HEK293T (cell line): ENCODE results near the gene PPP6R2.

ENCODE experiments used
- CTCF ChIA-PET: fragments of 350-600 bp; formaldehyde crosslinking; extraction: SDS; loops from one replicate; lab custom pipeline; 2021; ENCODE audit warnings: antibody characterized with exemption, inconsistent platforms; lab: Yijun Ruan, JAX
- POLR2A ChIA-PET: fragments of 350-600 bp; formaldehyde crosslinking; extraction: SDS; loops from one replicate; lab custom pipeline; 2020; ENCODE audit warnings: antibody characterized with exemption, inconsistent platforms; lab: Yijun Ruan, JAX
- DNase-seq: peaks from one replicate; pipeline ENCODE4 v3.0.0; 2012; ENCODE audit warnings: mixed read lengths; ENCODE audit errors: extremely low spot score
- ARNT ChIP-seq: fragments of 450-650 bp; IDR thresholded peaks from 2 replicates; pipeline ENCODE4 v1.6.1; 2017; ENCODE audit warnings: mild to moderate bottlenecking
- BHLHE40 ChIP-seq: fragments of 450-650 bp; IDR thresholded peaks from 2 replicates; pipeline ENCODE4 v1.6.1; 2016; ENCODE audit warnings: mild to moderate bottlenecking, moderate library complexity, borderline replicate concordance
- CTBP1 ChIP-seq: fragments of 450-650 bp; IDR thresholded peaks from 2 replicates; pipeline ENCODE4 v1.6.1; 2016; ENCODE audit warnings: borderline replicate concordance
- ELF4 ChIP-seq: fragments of 450-650 bp; IDR thresholded peaks from 2 replicates; pipeline ENCODE4 v1.6.1; 2017; ENCODE audit warnings: antibody characterized with exemption
- FOXA1 ChIP-seq: fragments of 450-650 bp; IDR thresholded peaks from 2 replicates; pipeline ENCODE4 v1.6.1; 2016; ENCODE audit warnings: mild to moderate bottlenecking
- FOXK2 ChIP-seq: fragments of 450-650 bp; IDR thresholded peaks from 2 replicates; pipeline ENCODE4 v1.6.1; 2016; ENCODE audit warnings: mild to moderate bottlenecking
- FOXM1 ChIP-seq: fragments of 450-650 bp; IDR thresholded peaks from 2 replicates; pipeline ENCODE4 v1.6.1; 2017; ENCODE audit warnings: mild to moderate bottlenecking, borderline replicate concordance
- HDGF ChIP-seq: fragments of 450-650 bp; IDR thresholded peaks from 2 replicates; pipeline ENCODE4 v1.6.1; 2017; ENCODE audit warnings: antibody characterized with exemption, borderline replicate concordance
- L3MBTL2 ChIP-seq: fragments of 450-650 bp; conservative IDR thresholded peaks from 2 replicates; pipeline ENCODE4 v1.6.1; 2016; ENCODE audit warnings: mild to moderate bottlenecking
- LEF1 ChIP-seq: fragments of 450-650 bp; IDR thresholded peaks from 2 replicates; pipeline ENCODE4 v1.6.1; 2017; ENCODE audit warnings: mild to moderate bottlenecking, borderline replicate concordance
- NFRKB ChIP-seq: fragments of 450-650 bp; IDR thresholded peaks from 2 replicates; pipeline ENCODE4 v1.6.1; 2016; ENCODE audit warnings: mild to moderate bottlenecking, moderate library complexity
- SP1 ChIP-seq: fragments of 450-650 bp; IDR thresholded peaks from 2 replicates; pipeline ENCODE4 v1.6.1; 2017
- SUZ12 ChIP-seq: fragments of 450-650 bp; IDR thresholded peaks from 2 replicates; pipeline ENCODE4 v1.6.1; 2016; ENCODE audit warnings: mild to moderate bottlenecking
- TARDBP ChIP-seq: fragments of 450-650 bp; IDR thresholded peaks from 2 replicates; pipeline ENCODE4 v1.6.1; 2016
- ZNF384 ChIP-seq: fragments of 450-650 bp; IDR thresholded peaks from 2 replicates; pipeline ENCODE4 v1.6.1; 2016
- TF ChIP-seq, protein P1 (sequence below): fragments of 450-650 bp; IDR thresholded peaks from 2 replicates; pipeline ENCODE4 v1.6.1; 2016

The PPP6R2 gene

DNA sequence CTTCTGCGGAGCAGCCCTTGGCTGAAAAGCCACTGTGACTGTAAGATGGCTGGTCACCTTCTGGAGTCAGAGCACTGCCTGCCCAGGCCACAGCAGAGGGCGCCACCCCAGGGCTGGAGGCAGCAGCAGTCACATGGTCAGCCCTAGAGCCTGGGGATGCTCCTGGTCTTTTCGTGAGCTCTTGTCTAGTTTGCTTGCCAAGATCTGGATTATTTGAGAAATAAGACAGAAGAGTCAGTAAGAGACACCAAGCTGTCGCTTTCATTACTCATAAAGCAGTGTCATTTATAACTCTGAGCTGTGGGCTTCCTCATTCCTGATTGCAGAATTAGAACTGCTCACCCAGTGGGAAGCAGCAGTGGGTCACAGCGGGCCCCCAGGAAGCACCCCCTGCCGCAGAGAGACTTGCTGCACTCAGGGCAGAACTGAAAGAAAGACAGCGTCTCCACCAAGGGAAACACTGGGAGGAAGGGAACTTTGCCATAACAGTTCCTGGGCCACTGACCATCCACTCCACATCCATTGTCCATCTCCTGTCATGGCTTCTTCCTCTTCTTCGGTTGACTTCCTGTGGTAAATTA lies 56.7 kb downstream of the PPP6R2 start:
- CTCF ChIA-PET: interaction anchor here (0.5 to 2.5 kb wide), 5 partner anchors 8 to 234 kb away, joined by 3 to 11 read pairs (median 4); no protein-coding TSS in a partner anchor
- POLR2A ChIA-PET: no interaction called here
- DNase-seq: peak; percentile 54
- TF ChIP-seq, protein P1, sequence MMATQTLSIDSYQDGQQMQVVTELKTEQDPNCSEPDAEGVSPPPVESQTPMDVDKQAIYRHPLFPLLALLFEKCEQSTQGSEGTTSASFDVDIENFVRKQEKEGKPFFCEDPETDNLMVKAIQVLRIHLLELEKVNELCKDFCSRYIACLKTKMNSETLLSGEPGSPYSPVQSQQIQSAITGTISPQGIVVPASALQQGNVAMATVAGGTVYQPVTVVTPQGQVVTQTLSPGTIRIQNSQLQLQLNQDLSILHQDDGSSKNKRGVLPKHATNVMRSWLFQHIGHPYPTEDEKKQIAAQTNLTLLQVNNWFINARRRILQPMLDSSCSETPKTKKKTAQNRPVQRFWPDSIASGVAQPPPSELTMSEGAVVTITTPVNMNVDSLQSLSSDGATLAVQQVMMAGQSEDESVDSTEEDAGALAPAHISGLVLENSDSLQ: no peak
- no peak for TF ChIP-seq BHLHE40
- TF ChIP-seq FOXM1: no peak
- TF ChIP-seq ELF4: no peak
- TF ChIP-seq L3MBTL2: no peak
- no peak for TF ChIP-seq CTBP1
- TF ChIP-seq NFRKB: no peak
- no peak for TF ChIP-seq LEF1
- TF ChIP-seq ARNT: no peak
- no peak for TF ChIP-seq SUZ12
- TF ChIP-seq FOXA1: no peak
- TF ChIP-seq HDGF: no peak
- no peak for TF ChIP-seq FOXK2
- no peak for TF ChIP-seq TARDBP
- no peak for TF ChIP-seq ZNF384
- no peak for TF ChIP-seq SP1

DNA sequence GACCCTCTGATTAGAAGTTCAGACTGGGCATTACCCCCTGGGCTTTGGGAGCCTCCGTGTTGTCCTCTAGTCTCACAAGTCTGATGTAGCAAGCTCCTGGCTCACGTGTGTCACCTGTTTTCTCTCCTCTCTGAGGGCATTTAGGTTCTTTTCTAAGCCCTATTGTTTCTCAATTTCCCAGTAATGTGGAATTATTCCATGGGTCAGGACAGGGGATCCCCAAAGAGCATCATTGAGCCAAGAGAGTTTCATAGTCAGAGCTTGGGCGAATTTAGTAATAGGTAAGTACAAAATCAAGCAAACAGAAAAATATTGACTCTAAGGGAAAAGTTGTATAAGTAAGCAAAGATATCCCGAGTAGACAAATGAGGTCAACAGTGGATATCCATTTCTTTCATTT lies 57.3 kb downstream of the PPP6R2 start:
- ChIA-PET POLR2A (no interaction called here), CTCF (interaction anchor here (0.5 to 2.5 kb wide), 4 partner anchors 12 to 233 kb away, joined by 3 to 11 read pairs (median 4); no protein-coding TSS in a partner anchor)
- TF ChIP-seq NFRKB (no peak), CTBP1 (no peak), L3MBTL2 (no peak), FOXK2 (no peak), FOXM1 (no peak)
- DNase-seq: no peak

DNA sequence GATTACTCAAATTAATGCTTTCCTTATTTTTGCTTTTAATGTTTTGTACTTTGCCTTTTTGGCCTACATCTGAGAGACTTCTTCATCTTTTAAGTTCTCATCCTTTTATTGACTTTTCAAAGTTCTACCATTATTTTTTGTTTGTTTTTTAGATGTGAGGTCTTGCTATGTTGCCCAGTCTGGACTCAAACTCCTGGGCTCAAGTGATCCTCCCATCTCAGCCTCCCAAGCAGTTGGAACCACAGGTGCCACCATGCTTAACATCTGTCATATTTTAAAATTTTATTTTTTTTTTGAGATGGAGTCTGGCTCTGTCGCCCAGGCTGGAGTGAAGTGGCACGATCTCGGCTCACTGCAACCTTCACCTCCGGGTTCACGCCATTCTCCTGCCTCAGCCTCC lies 57.8 kb downstream of the PPP6R2 start:
- ChIA-PET CTCF (interaction anchor here (2.5 kb wide), 1 partner anchor 13 kb away, joined by 11 read pairs; no protein-coding TSS in a partner anchor), POLR2A (no interaction called here)
- no peak for TF ChIP-seq ZNF384
- DNase-seq: no peak

DNA sequence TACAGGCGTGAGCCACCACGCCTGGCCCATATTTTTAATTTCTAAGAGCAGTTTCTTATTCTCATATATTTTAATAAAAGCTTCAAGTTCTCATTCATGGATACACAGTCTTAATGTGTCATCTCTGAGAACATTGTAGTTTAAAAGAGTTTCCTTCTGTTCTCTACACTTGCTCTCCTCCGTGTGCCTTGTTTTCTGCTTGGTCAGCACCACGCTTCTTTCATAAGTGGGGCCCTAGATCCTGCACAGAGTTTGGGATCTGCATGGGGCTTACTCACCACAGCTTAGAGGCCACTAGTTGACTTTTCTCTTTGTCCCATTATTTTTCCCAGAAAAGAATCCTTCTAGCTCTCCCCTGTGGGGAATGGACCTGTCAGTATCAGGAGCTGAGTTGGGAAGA lies 58.8 kb downstream of the PPP6R2 start:
- TF ChIP-seq L3MBTL2: no peak
- no peak for TF ChIP-seq LEF1
- TF ChIP-seq, protein P1: no peak
- TF ChIP-seq HDGF: no peak
- no peak for TF ChIP-seq FOXA1
- TF ChIP-seq FOXK2: no peak
- TF ChIP-seq SUZ12: no peak
- TF ChIP-seq ELF4: no peak
- no peak for TF ChIP-seq NFRKB
- no peak for TF ChIP-seq BHLHE40
- TF ChIP-seq ARNT: no peak
- TF ChIP-seq ZNF384: no peak
- no peak for TF ChIP-seq FOXM1
- TF ChIP-seq TARDBP: no peak
- no peak for TF ChIP-seq SP1
- DNase-seq: no peak
- POLR2A ChIA-PET: no interaction called here
- CTCF ChIA-PET: no interaction called here

DNA sequence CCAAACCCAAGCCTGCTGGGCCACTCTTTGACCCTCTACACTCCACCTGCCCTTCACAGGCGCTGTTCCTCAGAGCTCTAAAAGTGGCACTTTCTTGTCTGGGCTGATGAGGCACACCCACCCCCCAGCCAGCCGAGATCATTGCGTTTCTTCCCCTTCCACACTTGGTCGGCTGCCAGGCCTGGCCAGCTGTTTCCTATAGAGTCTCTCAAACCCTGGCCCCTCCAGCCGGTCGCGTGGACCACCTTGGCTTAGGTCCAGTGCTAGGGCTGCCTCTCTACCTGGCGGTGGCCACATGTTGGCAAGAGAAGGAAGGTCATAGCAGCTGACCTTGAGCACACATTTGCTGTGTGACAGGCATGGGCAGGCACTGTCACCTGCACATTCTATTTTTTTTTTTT lies 60.6 kb downstream of the PPP6R2 start:
- ChIA-PET POLR2A (no interaction called here), CTCF (no interaction called here)
- no peak for TF ChIP-seq ZNF384
- TF ChIP-seq FOXK2: no peak
- no peak for TF ChIP-seq BHLHE40
- TF ChIP-seq NFRKB: no peak
- no peak for TF ChIP-seq FOXA1
- no peak for TF ChIP-seq SP1
- no peak for TF ChIP-seq SUZ12
- TF ChIP-seq FOXM1: no peak
- no peak for TF ChIP-seq LEF1
- no peak for TF ChIP-seq L3MBTL2
- TF ChIP-seq TARDBP: no peak
- TF ChIP-seq ELF4: no peak
- TF ChIP-seq HDGF: no peak
- no peak for DNase-seq

DNA sequence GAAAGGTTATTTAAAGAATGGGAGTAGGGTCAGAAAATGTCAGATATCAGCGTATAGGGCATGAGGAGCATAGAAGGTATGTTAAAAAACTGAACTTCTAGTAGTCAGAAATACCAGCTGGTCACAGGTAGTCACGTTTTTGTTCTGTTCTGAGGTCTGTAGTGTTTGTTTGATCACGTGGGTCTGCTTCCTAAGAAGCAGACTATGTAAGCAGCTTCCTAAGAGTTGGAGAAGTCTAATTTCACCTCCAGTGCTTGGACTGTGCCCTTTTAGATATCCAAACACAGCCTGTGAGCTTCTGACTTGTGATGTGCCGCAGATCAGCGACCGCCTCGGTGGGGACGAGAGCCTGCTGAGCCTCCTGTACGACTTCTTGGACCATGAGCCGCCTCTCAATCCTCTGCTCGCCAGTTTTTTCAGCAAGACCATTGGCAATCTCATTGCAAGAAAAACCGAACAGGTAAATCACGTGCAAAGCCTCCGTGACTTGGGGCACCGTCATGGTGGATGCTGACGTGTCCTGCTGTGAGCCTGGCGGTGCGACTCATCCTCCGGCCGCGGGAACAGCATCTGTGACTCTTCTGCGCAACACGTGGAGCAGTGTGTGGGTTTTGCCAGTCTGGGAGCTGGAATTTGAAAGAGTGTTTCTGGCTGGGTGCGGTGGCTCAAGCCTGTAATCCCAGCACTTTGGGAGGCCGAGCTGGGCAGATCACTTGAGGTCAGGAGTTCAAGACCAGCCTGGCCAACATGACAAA lies 63.5 kb downstream of the PPP6R2 start:
- POLR2A ChIA-PET: interaction anchor here (0.6 kb wide), 1 partner anchor 155 kb away, joined by 3 read pairs; the partner anchor contains the start of gene HDAC10
- DNase-seq: no peak
- TF ChIP-seq TARDBP (no peak), NFRKB (no peak), CTBP1 (no peak)
- CTCF ChIA-PET: interaction anchor here (1.6 kb wide), 1 partner anchor 7 kb away, joined by 4 read pairs; no protein-coding TSS in a partner anchor
